Measurements from ENCODE around the gene FMNL3. TPM values are rescaled to one million over a fixed set of nuclear protein-coding genes. Genes with fewer than 3 reads are reported as not detected.

Gene FMNL3
- total and polyA plus RNA-seq, 2 of the 13 experiments (the other 11 are each of a cell fraction or from before 2014, with no cell fraction given): 0.44 to 1.1 TPM

DNA sequence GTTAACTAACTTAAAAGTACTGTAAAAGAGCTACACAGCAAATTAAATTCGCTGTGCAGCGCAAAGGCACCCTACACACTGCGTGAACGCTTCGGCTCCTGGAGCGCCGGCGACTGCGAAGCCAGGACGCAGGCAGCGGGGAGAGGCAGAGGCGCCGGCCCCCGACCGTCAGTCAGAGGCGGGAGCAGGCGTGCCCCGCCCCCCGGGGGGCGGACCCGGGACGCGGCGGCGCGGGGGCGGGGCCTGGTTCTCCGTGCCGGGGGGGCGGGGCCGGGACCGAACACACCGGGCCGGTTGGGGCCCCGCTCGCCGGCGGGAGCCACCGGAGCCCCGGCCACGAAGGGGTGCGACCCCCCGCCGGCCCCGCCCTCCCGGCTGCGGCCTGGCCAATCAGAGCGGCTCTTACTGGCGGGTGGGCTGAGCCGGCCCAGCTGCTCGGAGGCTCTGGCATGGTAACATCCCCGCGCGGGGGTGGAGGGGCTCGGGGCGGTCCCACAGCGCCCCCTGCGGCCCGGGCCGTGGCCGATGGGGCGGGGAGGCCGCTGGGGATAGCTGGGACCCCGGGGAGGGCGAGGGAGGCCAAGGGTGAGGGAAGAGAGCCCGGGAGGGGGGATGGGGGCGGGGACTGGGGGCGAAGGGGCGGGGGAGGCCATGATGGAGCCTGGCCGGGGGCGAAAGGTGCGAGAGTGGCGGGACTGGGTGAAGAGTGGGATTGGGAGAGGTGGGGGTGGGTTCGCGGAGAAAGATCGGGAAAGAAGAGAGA, 83.9 kb downstream of the FMNL3 start, which contains the start of gene PRPF40B (continued):
- TF ChIP-seq, protein P1, sequence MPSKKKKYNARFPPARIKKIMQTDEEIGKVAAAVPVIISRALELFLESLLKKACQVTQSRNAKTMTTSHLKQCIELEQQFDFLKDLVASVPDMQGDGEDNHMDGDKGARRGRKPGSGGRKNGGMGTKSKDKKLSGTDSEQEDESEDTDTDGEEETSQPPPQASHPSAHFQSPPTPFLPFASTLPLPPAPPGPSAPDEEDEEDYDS (CRISPR knock-in tag; IDR thresholded peaks at IDR 0.05): no peak
- TF ChIP-seq ZNF790 (CRISPR knock-in tag; IDR thresholded peaks at IDR 0.05; ENCODE audit: borderline replicate concordance) (peak; percentile 79; the same call in 1 of the 2 replicates), ZNF225 (CRISPR knock-in tag; IDR thresholded peaks at IDR 0.05) (no peak), SCMH1 (CRISPR knock-in tag; IDR thresholded peaks at IDR 0.05; ENCODE audit: borderline replicate concordance) (no peak), KDM3A (CRISPR knock-in tag; IDR thresholded peaks at IDR 0.05; ENCODE audit: low read depth) (0 out of 2 replicates have a peak, but pooled peaks have one; percentile 43), JUNB (CRISPR knock-in tag; IDR thresholded peaks at IDR 0.05; ENCODE audit: borderline replicate concordance) (no peak), BHLHE40 (IDR thresholded peaks at IDR 0.05; ENCODE audit: low read length) (no peak), FLYWCH1 (CRISPR knock-in tag; IDR thresholded peaks at IDR 0.05) (no peak), ZNF878 (CRISPR knock-in tag; IDR thresholded peaks at IDR 0.05) (no peak), ZNF20 (CRISPR knock-in tag; IDR thresholded peaks at IDR 0.05) (no peak)
- TF ChIP-seq, protein P2, sequence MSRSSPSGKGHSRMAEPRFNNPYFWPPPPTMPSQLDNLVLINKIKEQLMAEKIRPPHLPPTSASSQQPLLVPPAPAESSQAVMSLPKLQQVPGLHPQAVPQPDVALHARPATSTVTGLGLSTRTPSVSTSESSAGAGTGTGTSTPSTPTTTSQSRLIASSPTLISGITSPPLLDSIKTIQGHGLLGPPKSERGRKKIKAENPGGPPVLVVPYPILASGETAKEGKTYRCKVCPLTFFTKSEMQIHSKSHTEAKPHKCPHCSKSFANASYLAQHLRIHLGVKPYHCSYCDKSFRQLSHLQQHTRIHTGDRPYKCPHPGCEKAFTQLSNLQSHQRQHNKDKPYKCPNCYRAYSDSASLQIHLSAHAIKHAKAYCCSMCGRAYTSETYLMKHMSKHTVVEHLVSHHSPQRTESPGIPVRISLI (CRISPR knock-in tag; IDR thresholded peaks at IDR 0.05; ENCODE audit: borderline replicate concordance): peak; percentile 72; the same call in 1 of the 2 replicates
- TF ChIP-seq, protein P3, sequence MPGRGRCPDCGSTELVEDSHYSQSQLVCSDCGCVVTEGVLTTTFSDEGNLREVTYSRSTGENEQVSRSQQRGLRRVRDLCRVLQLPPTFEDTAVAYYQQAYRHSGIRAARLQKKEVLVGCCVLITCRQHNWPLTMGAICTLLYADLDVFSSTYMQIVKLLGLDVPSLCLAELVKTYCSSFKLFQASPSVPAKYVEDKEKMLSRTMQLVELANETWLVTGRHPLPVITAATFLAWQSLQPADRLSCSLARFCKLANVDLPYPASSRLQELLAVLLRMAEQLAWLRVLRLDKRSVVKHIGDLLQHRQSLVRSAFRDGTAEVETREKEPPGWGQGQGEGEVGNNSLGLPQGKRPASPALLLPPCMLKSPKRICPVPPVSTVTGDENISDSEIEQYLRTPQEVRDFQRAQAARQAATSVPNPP (CRISPR knock-in tag; IDR thresholded peaks at IDR 0.05): 0 out of 2 replicates have a peak, but pooled peaks have one; percentile 53
- TF ChIP-seq, protein P4, sequence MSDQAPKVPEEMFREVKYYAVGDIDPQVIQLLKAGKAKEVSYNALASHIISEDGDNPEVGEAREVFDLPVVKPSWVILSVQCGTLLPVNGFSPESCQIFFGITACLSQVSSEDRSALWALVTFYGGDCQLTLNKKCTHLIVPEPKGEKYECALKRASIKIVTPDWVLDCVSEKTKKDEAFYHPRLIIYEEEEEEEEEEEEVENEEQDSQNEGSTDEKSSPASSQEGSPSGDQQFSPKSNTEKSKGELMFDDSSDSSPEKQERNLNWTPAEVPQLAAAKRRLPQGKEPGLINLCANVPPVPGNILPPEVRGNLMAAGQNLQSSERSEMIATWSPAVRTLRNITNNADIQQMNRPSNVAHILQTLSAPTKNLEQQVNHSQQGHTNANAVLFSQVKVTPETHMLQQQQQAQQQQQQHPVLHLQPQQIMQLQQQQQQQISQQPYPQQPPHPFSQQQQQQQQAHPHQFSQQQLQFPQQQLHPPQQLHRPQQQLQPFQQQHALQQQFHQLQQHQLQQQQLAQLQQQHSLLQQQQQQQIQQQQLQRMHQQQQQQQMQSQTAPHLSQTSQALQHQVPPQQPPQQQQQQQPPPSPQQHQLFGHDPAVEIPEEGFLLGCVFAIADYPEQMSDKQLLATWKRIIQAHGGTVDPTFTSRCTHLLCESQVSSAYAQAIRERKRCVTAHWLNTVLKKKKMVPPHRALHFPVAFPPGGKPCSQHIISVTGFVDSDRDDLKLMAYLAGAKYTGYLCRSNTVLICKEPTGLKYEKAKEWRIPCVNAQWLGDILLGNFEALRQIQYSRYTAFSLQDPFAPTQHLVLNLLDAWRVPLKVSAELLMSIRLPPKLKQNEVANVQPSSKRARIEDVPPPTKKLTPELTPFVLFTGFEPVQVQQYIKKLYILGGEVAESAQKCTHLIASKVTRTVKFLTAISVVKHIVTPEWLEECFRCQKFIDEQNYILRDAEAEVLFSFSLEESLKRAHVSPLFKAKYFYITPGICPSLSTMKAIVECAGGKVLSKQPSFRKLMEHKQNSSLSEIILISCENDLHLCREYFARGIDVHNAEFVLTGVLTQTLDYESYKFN (CRISPR knock-in tag; conservative IDR thresholded peaks at IDR 0.05): peak; percentile 19; the same call in 1 of the 2 replicates
- TF ChIP-seq, protein P5, sequence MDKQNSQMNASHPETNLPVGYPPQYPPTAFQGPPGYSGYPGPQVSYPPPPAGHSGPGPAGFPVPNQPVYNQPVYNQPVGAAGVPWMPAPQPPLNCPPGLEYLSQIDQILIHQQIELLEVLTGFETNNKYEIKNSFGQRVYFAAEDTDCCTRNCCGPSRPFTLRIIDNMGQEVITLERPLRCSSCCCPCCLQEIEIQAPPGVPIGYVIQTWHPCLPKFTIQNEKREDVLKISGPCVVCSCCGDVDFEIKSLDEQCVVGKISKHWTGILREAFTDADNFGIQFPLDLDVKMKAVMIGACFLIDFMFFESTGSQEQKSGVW (CRISPR knock-in tag; IDR thresholded peaks at IDR 0.05; ENCODE audit: borderline replicate concordance): no peak
- TF ChIP-seq, protein P6, sequence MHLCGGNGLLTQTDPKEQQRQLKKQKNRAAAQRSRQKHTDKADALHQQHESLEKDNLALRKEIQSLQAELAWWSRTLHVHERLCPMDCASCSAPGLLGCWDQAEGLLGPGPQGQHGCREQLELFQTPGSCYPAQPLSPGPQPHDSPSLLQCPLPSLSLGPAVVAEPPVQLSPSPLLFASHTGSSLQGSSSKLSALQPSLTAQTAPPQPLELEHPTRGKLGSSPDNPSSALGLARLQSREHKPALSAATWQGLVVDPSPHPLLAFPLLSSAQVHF (CRISPR knock-in tag; IDR thresholded peaks at IDR 0.05): 0 out of 2 replicates have a peak, but pooled peaks have one; percentile 14
- TF ChIP-seq, protein P7, sequence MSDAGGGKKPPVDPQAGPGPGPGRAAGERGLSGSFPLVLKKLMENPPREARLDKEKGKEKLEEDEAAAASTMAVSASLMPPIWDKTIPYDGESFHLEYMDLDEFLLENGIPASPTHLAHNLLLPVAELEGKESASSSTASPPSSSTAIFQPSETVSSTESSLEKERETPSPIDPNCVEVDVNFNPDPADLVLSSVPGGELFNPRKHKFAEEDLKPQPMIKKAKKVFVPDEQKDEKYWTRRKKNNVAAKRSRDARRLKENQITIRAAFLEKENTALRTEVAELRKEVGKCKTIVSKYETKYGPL (CRISPR knock-in tag; IDR thresholded peaks at IDR 0.05): no peak
- TF ChIP-seq, protein P8, sequence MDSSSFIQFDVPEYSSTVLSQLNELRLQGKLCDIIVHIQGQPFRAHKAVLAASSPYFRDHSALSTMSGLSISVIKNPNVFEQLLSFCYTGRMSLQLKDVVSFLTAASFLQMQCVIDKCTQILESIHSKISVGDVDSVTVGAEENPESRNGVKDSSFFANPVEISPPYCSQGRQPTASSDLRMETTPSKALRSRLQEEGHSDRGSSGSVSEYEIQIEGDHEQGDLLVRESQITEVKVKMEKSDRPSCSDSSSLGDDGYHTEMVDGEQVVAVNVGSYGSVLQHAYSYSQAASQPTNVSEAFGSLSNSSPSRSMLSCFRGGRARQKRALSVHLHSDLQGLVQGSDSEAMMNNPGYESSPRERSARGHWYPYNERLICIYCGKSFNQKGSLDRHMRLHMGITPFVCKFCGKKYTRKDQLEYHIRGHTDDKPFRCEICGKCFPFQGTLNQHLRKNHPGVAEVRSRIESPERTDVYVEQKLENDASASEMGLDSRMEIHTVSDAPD (CRISPR knock-in tag; IDR thresholded peaks at IDR 0.05): 0 out of 2 replicates have a peak, but pooled peaks have one; percentile 65
